Large intestine (tissue), 3 donors: ENCODE measurements around the gene IQSEC1. TPM values are rescaled to one million over a fixed set of nuclear protein-coding genes. Genes with fewer than 3 reads are reported as not detected.

Experiments used
- DNase-seq, 2 donors: peaks; one replicate each; pipeline versions ENCODE4 v3.0.0 to v3.0.0-alpha.2; 2013
- H3K27ac ChIP-seq: one replicate; pipeline ENCODE4 v1.5.1; 2013; ENCODE audit warnings: low read length
- H3K27me3 ChIP-seq: 2 replicates; pipeline ENCODE4 v1.6.1; 2013; ENCODE audit warnings: low read length; ENCODE audit not compliant: control insufficient read depth, insufficient read depth
- H3K36me3 ChIP-seq: 2 replicates; pipeline ENCODE4 v1.6.1; 2013; ENCODE audit warnings: low read length; ENCODE audit not compliant: control insufficient read depth, insufficient read depth
- H3K4me1 ChIP-seq: one replicate; pipeline ENCODE4 v1.6.1; 2013; ENCODE audit warnings: low read length; ENCODE audit not compliant: control insufficient read depth, insufficient read depth
- H3K4me3 ChIP-seq: one replicate; pipeline ENCODE4 v1.5.1; 2013; ENCODE audit warnings: low read length
- H3K9me3 ChIP-seq: one replicate; pipeline ENCODE4 v1.6.1; 2013; ENCODE audit warnings: mild to moderate bottlenecking, low read depth, low read length, moderate library complexity; ENCODE audit not compliant: control insufficient read depth
- WGBS: methylation state at CpG from one replicate; pipeline ENCODE4 v1.1.5; 2013; ENCODE audit warnings: low lambda C conversion rate; ENCODE audit not compliant: insufficient coverage; 5-methylcytosine and 5-hydroxymethylcytosine counted together
- polyA plus RNA-seq: library from polyadenylated mRNA; unstranded; fragments of 120-200 nt; gene quantifications from one replicate; pipeline ENCODE4 v1.2.1, GENCODE V29; 2013

The IQSEC1 gene
- polyA plus RNA-seq, 1 donor, result 24.3 TPM

DNA sequence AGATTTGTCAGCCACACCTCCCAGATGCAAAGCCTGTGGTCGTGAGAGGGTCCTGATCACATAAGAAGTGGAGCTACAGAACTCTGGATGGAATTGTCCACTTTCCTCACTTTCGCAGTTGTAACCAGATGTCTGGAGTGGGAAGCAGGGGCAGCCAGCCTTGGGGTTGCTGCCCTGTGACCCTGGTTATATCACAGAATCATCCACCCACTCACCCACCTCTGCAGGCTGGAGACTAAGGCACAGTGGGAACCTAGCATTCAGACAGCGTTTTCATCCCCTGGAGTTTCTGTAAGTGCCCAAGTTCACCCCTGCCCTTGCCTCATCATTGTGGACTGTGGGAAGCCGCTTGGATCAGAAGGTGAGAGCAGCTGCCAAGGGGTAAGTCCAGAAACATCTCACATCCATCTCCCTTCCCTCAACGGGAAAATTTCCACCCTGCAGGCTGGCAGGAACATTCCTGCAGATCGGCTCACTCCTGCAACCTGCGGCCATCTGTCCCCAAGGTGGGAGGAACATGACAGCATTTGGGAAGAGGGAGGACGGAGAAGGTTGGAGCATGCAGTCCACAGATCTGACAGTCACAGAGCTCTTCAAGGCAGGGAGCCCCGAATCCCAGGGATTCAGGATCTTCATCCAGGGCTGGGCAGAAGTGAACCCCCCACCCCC is 2.9 kb upstream of the IQSEC1 start:
- Histone ChIP-seq H3K36me3 (no peaks in the 10 kb centered on the region), H3K9me3 (peaks cover 4% of the 10 kb centered on the region), H3K27ac (no peak overlapping the region), H3K4me1 (no peaks in the 10 kb centered on the region), H3K4me3 (no peak overlapping the region), H3K27me3 (peaks cover 63% of the 10 kb centered on the region)
- WGBS, result no CpG with 5 or more reads among the region's 9 CpGs
- no peak for DNase-seq

DNA sequence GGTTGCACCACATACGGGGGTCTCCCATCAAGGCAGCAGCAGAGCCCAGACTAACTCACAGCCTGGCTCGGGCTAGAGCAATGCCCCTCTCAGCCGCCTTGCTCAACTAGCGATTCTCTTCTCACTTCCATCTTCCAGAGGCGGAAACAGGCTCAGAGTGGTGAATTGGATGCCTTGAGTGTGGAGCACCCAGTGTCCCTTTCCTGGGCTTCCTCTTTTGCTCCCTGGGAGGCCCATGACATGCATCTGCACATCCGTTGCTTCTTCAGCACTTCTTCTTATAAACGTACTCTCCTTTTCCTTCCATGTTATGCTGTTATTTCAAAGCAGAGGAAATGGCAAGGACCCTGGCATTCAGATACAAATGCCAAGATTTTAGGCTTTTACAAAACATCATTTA is 2.1 kb upstream of the IQSEC1 start:
- no peak overlapping the region for H3K27ac ChIP-seq
- DNase-seq, result no peak
- H3K4me3 ChIP-seq, result no peak overlapping the region
- no peaks in the 10 kb centered on the region for H3K36me3 ChIP-seq
- WGBS, result 80% methylated on average over 1 of the region's 7 CpGs
- peaks cover 4% of the 10 kb centered on the region for H3K9me3 ChIP-seq
- peaks cover 63% of the 10 kb centered on the region for H3K27me3 ChIP-seq
- H3K4me1 ChIP-seq, result no peaks in the 10 kb centered on the region

DNA sequence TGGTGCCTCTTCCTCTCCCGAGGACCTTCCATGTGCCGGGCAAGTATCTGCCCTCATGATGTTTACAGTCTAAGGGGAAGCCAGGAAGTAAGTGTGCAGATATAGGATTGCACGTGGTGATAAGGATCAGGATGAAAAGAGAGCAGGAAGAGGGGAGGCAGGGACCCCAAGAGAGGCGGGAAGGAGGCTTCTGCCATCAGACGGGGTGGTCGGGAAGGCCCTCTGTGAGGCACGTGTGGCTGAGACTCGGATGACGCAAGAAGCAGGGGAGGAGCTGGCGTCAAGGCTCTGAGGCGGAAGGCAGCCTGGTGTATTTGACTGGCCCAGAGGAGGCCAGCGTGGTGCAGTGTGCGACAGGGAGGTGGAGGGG is 762 bp upstream of the IQSEC1 start:
- Histone ChIP-seq H3K4me1 (no peaks in the 10 kb centered on the region), H3K27me3 (peaks cover 61% of the 10 kb centered on the region), H3K4me3 (no peak overlapping the region), H3K27ac (no peak overlapping the region), H3K9me3 (peaks cover 4% of the 10 kb centered on the region), H3K36me3 (no peaks in the 10 kb centered on the region)
- no CpG with 5 or more reads among the region's 13 CpGs for whole genome bisulfite sequencing
- DNase-seq, result no peak

DNA sequence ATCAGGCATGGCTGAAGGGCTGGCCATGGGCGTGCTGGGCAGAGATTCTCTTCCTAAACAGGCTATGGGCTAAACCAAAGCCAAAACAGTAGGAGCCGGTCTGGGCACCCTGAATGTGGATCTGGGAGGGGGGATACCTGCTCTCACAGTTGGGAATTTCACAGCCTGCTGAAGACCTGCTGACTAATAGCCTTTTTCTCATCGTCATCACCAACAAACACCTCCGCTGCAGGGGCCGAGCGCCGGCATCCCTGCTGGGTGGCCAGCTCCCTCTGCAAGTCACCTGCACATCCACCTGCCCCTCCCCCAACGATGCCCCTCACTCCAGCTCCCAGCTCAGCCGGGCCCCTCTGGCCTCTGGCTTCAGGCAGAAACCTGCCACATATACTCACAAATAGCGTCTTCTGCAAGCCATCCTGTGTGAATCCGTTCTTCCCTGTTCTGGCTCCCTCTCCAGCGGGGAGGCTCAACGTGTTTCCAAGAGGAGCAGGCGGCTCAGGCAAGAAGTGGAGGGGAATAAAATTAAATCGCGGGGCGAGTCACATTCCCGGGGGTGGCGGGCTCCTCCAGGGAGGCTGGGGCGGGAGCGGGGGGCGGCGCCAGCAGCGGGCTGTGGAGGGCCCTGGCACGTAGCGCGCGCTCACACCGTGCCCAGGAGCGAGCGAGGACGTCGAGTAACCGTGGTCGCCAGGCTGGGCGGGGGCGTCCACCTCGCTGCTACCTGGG is 466 bp downstream of the IQSEC1 start:
- H3K27me3 ChIP-seq, result peaks cover 56% of the 10 kb centered on the region
- H3K4me3 ChIP-seq, result no peak overlapping the region
- peaks cover 4% of the 10 kb centered on the region for H3K9me3 ChIP-seq
- no peak overlapping the region for H3K27ac ChIP-seq
- H3K36me3 ChIP-seq, result no peaks in the 10 kb centered on the region
- no CpG with 5 or more reads among the region's 38 CpGs for WGBS
- no peaks in the 10 kb centered on the region for H3K4me1 ChIP-seq
- no peak for DNase-seq

DNA sequence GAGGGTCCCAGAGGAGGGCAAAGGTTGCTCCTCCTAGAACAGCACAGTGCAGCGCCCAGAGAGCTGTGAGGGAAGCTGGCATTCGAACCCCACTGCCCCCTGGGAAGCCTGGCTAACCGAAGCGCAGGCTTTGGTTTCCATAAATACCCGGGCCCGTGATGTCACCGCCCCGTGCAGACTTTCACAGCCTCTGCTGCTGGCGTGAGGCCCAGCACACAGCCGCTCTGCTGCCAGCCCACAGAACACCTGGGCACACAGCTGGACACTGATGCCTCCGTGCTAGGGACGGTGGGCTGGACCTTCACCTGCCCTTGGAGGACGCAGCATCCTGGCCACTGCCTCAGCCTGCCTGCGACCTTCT is 1.0 kb downstream of the IQSEC1 start:
- whole genome bisulfite sequencing, result no CpG with 5 or more reads among the region's 14 CpGs
- Histone ChIP-seq H3K27ac (no peak overlapping the region), H3K9me3 (peaks cover 4% of the 10 kb centered on the region)

DNA sequence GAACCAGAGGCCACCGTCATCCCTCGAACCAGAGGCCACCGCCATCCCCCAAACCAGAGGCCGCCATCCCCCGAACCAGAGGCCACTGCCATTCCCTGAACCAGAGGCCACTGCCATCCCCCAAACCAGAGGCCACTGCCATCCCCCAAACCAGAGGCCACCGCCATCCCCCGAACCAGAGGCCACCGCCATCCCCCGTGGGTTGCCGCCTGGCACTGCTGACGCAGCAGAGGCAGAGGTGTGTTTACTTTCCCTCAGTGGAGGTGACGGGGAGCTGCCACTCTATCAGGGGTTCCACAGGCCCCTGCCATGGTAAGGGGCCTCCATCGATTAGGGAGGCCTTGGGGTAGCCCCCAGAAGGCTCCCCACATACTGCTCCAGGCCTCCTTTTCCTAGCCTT is 1.5 kb downstream of the IQSEC1 start:
- WGBS, result no CpG with 5 or more reads among the region's 13 CpGs
- peaks cover 4% of the 10 kb centered on the region for H3K9me3 ChIP-seq
- DNase-seq, result no peak
- no peaks in the 10 kb centered on the region for H3K36me3 ChIP-seq
- H3K4me3 ChIP-seq, result no peak overlapping the region
- no peaks in the 10 kb centered on the region for H3K4me1 ChIP-seq
- H3K27ac ChIP-seq, result no peak overlapping the region
- H3K27me3 ChIP-seq, result peaks cover 50% of the 10 kb centered on the region

More for the DNA sequence above, 1.0 kb downstream of the IQSEC1 start:
- no peaks in the 10 kb centered on the region for H3K4me1 ChIP-seq
- H3K36me3 ChIP-seq, result no peaks in the 10 kb centered on the region
- no peak overlapping the region for H3K4me3 ChIP-seq
- H3K27me3 ChIP-seq, result peaks cover 52% of the 10 kb centered on the region
- peak in 1 of 2 donors; percentile 16 for DNase-seq

DNA sequence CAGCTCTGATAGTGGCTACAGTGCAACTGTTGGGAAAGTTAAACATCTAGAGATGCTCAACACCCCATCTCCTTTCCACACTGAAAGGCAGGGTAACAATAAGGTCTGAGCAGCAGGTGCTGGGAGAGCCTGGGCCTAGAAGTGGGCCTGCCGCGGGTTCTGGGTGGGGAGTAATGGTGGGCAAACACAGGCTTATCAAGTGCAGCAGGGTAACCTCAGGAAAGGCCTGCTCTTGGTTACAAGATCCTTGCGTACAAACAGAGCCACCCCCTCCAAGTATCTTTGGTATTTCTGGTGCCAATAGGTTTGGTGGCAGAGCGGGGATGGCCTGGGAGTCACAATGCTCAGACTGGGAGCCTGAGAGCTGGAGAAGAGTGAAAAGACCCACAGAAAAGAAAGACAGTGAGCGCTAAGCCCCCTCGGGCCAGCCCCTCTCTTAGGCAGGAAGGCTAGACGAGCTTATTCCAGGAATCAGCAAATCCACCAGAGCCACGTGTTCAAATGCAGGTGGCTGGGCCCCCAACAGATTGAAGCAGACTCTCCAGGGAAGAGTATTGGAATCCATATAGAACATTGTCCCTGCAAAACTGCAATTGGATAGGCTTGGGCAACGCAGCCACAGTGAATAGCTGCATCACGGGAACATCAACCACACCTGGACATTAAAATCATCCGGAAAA is 2.7 kb downstream of the IQSEC1 start:
- H3K4me1 ChIP-seq, result no peaks in the 10 kb centered on the region
- DNase-seq, result no peak
- H3K4me3 ChIP-seq, result no peak overlapping the region
- peaks cover 39% of the 10 kb centered on the region for H3K27me3 ChIP-seq
- WGBS, result no CpG with 5 or more reads among the region's 11 CpGs
- H3K36me3 ChIP-seq, result no peaks in the 10 kb centered on the region
- H3K27ac ChIP-seq, result no peak overlapping the region
- H3K9me3 ChIP-seq, result peaks cover 4% of the 10 kb centered on the region

DNA sequence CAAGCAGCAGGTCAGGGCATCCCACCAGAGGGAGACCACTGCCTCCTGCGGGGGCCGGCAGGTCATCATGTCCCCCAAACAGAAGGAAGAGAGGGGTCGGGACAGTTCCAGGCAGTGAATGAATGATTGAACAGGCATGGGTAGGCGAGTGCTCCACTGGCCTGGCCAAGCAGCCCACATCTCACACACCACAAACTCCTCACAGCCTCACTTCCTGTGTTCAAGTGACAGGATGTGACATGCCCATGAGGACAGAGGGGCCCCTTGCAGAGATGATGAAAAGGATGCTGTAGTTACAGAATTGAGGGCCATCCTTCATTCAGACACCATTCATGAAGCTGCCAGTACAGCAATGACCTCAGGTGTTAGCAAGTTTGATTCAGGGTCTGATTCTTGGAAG is 3.7 kb downstream of the IQSEC1 start:
- WGBS, result no CpG with 5 or more reads among the region's 4 CpGs
- peaks cover 4% of the 10 kb centered on the region for H3K9me3 ChIP-seq
- peaks cover 29% of the 10 kb centered on the region for H3K27me3 ChIP-seq
- no peaks in the 10 kb centered on the region for H3K36me3 ChIP-seq
- no peak overlapping the region for H3K27ac ChIP-seq
- no peaks in the 10 kb centered on the region for H3K4me1 ChIP-seq
- no peak overlapping the region for H3K4me3 ChIP-seq
- no peak for DNase-seq

DNA sequence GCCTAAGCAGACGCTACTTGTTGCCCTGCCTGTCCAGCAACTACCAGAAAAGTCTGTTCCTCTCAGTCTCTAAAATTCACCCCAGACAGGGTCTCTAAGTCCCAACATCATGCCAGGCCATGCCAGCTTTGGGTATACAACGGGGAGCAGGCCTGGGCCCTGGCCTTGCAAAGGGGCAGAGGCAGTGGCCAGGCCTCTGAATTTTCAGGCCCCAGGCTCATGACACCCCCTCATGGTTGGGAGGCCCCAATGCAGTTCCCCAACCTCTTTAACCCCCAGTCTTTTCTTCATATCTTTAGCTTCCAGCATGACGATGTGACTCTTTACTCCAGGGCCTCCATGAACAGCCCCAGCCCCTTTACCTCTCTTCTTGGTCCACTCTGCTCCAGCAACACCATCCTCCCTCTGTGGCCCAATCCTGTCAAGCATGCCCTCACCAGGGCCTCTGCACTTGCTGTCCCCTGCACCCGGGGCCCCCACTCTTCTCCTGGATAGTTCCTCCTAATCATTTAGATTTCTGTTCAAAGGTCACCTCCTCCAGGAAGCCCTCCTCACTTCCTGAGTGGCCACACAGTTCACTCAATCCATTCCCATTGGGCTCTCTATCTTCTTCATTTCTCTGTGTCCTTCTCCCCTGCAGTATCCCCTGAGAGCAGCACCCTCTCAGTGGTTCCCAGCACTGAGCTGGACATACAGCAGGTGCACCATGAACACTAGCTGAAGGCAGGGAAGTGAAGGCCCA is 4.8 kb downstream of the IQSEC1 start:
- H3K4me1 ChIP-seq, result no peaks in the 10 kb centered on the region
- no peak overlapping the region for H3K4me3 ChIP-seq
- no peak for DNase-seq
- peaks cover 18% of the 10 kb centered on the region for H3K27me3 ChIP-seq
- H3K27ac ChIP-seq, result no peak overlapping the region
- no peaks in the 10 kb centered on the region for H3K9me3 ChIP-seq
- no CpG with 5 or more reads among the region's 4 CpGs for WGBS
- no peaks in the 10 kb centered on the region for H3K36me3 ChIP-seq

DNA sequence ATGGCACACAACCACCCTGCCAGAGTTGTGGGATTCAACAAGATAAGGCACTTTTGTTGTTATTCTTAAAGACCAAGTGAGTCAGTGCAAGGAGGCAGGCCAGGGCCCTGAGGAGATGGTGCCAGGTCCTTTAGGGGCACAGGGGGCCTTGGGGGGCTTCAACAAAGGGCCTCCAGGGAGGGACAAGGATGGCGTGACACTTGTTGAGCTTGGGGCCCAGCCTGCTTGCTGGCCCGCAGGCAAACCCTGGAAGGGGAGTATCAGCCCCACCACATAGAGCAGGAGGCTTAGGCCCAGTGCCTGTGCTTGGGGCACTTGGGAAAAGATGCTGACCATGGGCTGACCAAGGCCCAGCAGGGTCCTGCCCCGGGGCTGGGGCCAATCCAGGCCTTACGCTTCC is 5.5 kb downstream of the IQSEC1 start:
- Histone ChIP-seq H3K9me3 (no peaks in the 10 kb centered on the region), H3K4me3 (no peak overlapping the region), H3K4me1 (no peaks in the 10 kb centered on the region), H3K36me3 (no peaks in the 10 kb centered on the region), H3K27me3 (peaks cover 11% of the 10 kb centered on the region), H3K27ac (no peak overlapping the region)
- WGBS, result no CpG with 5 or more reads among the region's 4 CpGs
- no peak for DNase-seq
